Stimulated activated CD8-positive, alpha-beta memory T cell treated with anti-CD3 and anti-CD28 coated beads, Interleukin-15, amount 100 ng/mL, for 4 hours (primary cell): ENCODE data around the gene SGF29.
"Not testable (repeated sequence)": the region's sequence is repeated elsewhere in the genome, so short reads cannot be mapped to it uniquely, and the experiment has no call there.

Experiments
- DNase-seq, 2 donors: peaks; one replicate each; pipeline ENCODE4 v3.0.0-alpha.2; 2020; ENCODE audit warnings: low read depth in 2 of 2

Gene SGF29

GRCh38 chr16:28553776-28554633, at the start of gene SGF29:
Gene SGF29 (plus strand): TSS chr16:28553920. CDS start chr16:28581070, 27,150 bp downstream.
- DNase-seq = peak; percentile 81 to 85

GRCh38 chr16:28504707-28505404, 48.9 kb upstream of the SGF29 start:
- no peak for DNase-seq

- no peak for DNase-seq
Observed at GRCh38 chr16:28505489-28506137, 48.1 kb upstream of the SGF29 start.

- no peak for DNase-seq
Observed at GRCh38 chr16:28511031-28511430, 42.7 kb upstream of the SGF29 start.

- no peak for DNase-seq
Observed at GRCh38 chr16:28511801-28512789, 41.6 kb upstream of the SGF29 start.

- no peak for DNase-seq
Observed at GRCh38 chr16:28513484-28514181, 40.1 kb upstream of the SGF29 start.

GRCh38 chr16:28514246-28514645, 39.5 kb upstream of the SGF29 start:
- no peak for DNase-seq

- DNase-seq = no peak
Observed at GRCh38 chr16:28520672-28521071, 33.0 kb upstream of the SGF29 start.

- no peak for DNase-seq
Observed at GRCh38 chr16:28521436-28521835, 32.3 kb upstream of the SGF29 start.

- no peak for DNase-seq
Observed at GRCh38 chr16:28522792-28523191, 30.9 kb upstream of the SGF29 start.

- DNase-seq = no peak
Observed at GRCh38 chr16:28524681-28525171, 29.0 kb upstream of the SGF29 start.

- DNase-seq = no peak
Observed at GRCh38 chr16:28526201-28527099, 27.3 kb upstream of the SGF29 start.

- DNase-seq = not testable (repeated sequence)
Observed at GRCh38 chr16:28527100-28527785, 26.5 kb upstream of the SGF29 start.

GRCh38 chr16:28527985-28528384, 25.7 kb upstream of the SGF29 start:
- DNase-seq = no peak

- no peak for DNase-seq
Observed at GRCh38 chr16:28528463-28528867, 25.3 kb upstream of the SGF29 start.

- no peak for DNase-seq
Observed at GRCh38 chr16:28529124-28529523, 24.6 kb upstream of the SGF29 start.

GRCh38 chr16:28531777-28532744, 21.7 kb upstream of the SGF29 start:
- DNase-seq = no peak
